Measurements from ENCODE around the gene PSMB7.

PSMB7 gene

DNA sequence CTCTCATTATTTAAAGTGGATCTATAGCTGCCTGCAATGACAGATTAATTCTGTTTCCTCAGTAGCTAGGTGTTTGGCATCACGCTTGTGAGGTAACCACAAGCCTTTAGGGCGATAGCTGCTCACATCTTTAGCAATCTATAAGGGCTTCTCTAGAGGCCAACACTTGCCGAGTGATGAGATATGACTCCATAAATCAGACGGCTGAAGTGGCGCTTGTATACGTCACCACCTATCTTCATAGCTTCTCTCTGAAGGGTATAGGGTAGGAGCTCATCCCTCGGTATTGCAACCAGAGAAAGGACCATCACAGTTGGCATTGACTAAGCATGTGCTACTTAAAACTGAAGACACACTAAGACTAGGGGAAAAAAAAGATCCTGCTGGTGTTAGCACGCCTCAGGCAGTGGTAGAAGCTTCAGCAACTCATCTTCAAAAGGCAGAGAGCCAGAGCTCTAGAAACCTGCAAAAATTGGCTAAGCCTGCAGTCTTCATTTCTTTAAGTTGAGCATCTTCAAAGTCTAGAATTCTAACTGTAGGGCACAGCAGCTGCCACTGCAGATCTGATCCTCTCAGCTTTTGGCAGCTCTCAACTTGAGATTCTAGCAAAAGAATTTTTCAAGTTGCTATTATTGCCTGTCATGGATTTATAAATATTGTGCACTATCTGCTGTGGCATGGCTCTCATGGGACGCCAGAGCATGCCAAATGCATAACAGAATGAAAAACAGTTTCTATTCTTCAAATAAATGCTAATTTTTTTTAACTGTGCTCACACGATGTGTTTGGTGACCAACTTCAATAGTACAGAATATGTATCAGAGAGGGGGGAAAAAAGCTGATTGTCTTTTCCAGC is 37.5 kb downstream of the PSMB7 start:
- no peak for DNase-seq

DNA sequence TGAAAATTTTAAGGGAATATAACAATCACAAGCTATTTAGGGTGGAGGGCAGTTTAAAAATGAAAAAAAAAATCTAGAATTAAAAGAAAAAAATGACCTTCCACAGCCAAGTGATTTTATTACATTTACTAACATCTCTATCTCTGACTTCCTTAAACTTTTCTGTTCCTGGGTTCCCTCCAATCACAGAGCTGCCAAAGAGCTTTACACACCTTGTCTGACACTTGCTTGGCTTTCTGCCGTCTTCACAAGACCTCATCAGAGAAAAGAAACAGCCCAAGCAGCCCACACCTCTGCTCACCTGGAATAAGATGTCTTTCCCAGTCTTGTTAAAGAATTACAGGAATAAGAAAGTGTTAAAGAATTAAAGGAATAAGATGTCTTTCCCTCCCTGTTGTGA is 38.9 kb downstream of the PSMB7 start:
- DNase-seq, result no peak

DNA sequence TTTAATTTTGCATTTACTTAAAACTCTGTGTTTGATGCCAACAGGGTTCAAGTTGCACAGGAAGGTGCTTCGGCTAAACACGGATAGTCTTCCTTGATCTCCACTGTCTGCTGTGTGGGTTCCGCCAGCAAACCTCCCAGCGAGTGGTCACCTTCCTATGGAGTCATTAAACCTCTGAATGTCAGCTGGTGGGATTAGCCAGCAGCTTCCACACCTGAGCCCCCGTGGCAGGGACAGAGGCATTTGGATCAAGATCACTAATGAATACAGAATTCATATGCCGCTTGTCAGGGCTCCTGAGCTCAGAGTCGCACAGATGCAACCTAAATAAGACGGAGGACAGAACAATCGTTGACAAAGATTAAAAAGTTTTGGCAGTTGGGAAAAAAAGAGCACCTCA is 39.5 kb downstream of the PSMB7 start:
- DNase-seq, result no peak

DNA sequence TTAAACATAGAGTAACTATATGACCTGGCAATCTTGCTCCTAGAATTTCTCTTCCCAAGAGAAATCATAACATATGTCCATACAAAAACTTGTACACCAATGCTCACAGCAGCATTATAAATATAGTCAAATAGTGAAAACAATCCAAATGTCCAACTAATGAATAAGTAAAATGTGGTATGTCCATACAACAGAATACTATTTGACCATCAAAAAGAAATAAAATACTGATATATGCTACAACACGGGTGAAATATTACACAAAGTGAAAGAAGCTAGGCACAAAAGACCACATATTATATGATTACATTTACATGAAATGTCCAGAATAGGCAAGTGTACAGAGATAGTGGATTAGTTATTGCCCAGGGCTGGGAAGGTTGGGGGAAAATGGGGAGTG is 41.4 kb downstream of the PSMB7 start:
- DNase-seq, result no peak

DNA sequence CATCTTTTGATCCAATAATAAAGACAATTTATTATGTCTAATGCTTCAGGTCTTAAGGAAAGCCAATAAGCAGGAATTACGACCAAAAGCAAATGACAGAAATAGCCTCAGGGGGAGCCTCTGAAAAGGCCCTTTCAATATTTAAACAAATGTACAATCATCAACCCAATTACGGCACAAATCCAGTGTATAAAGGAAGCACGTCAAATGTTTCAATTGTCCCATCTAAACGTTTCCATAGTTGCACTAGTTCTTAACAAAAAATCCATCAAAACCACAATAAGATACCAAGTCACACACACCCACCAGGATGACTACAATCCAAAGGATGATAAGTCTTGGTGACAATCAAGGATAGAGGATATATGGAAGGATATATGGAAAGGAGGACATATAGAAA is 41.9 kb downstream of the PSMB7 start:
- DNase-seq, result no peak

DNA sequence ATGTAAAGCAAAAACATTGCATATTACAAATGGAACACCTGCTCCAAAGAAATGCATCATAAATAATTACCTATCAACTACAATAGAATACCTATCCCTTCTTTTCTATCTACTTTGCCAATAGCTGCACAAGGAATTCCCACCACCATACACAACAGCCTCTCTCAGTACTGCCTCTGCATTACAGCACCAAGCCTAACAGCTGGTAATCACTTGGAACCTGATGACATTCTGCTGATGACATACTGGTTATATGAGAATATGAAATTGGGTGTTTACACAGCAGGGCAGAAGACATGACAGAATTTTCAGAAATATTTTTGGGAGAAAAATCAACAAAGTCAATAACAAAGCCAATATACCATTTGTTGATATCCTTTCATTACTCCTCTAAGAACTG is 43.2 kb downstream of the PSMB7 start:
- DNase-seq, result no peak

DNA sequence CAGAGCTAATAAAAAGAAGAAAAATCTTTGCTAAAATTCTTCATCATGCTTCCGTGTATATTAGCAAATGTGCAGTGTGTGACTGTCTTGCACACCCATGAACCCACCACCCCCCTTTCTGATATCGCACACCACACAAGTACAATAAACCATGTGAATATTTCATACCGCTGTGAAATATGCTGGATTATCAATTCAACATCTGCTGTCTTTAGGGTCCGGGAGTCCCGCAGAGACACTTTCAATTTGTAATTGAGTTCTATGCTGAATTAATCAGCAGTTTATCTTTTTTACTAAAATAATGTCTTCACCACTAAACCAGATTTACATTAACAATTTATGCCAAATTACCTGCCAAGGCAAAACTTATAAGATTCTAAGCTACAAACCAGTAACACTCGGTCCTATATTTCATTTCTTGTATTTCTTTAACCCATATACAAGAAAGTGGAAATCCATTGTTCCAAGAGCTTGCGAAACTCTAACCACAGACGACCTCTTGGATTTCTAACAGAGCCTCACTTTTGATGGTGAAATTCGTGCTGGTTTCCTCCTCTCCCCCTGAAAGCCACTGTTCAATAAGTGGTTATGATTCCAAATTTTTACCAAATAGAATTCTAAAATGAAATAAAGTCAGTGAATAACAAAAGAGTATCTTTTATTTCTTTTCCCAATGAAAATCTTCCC is 44.2 kb downstream of the PSMB7 start:
- DNase-seq, result no peak

DNA sequence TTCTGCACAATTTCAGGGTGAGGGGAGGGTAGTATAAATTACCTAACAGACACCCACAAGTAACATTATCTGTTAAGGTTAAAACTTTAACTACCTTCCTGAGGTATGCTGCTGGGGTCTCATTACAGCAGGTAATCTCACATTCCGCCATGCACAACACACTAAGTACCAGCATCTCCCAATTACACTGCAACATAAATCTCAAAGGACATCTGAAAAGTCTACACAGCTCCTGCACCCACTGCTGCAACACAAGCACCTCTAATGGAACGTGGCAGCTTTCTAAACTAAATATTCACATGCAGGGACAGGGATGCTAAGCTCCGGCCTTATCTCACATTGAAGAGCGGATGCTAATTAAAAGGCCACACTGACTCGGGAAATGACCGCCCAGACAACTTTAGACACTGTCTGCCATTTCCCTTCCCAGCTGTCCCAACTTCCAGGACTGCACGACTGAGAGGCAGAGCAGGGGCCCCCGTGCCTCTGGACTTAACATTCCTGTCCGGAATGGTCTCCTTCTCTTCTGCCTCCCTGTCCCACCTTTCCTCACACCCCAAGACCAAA is 45.9 kb downstream of the PSMB7 start:
- DNase-seq, result no peak

DNA sequence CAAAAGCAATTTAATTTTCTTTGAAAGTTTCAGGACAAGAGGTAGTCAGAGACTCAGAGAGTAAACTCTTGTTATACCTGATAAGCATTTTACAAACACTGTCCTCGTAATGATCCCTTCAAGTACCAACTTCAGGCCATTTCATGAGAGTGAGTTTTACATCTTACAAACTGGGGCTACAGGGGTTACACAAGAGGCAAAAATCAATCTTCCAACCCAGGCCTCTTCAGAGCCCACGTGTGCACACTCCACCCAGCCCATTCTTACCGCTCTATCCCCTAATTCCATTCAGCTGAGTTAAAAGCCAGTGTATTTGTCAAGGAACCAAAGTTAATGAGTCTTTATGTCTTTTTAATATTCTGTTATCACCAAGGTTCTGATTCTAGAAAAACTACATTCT is 46.5 kb downstream of the PSMB7 start:
- no peak for DNase-seq

DNA sequence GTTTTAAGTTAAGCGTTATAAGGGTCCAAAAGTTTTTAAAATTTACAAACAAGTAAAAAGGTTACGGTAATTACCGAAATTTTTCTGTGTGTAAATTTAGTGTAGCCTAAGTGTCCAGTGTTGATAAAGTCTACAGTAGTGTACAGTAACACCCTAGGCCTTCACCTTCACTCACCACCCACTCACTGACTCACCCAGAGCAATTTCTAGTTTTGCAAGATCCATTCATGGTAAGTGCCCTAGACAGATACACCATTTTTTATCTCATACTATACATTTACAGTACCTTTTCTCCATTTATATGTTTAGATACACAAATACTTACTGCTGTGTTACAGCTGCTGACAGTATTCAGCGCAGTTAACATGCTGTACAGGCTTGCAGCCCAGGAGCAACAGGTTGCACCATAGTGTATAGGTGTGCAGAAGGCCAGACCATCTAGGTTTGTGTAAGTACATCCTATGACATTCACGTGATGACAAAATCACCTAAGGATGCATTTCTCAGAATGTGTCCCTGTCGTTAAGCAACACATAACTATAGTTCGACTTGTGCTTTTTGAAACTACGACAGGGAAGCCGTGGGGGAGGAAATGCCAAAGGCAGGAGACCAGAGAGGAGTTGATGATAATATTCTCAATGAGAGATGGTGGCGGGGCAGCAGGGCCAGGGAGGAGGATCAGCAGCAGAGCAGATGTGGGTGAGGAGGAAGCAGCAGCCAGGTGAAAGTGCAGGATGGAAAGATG is 48.6 kb downstream of the PSMB7 start:
- DNase-seq, result no peak

DNA sequence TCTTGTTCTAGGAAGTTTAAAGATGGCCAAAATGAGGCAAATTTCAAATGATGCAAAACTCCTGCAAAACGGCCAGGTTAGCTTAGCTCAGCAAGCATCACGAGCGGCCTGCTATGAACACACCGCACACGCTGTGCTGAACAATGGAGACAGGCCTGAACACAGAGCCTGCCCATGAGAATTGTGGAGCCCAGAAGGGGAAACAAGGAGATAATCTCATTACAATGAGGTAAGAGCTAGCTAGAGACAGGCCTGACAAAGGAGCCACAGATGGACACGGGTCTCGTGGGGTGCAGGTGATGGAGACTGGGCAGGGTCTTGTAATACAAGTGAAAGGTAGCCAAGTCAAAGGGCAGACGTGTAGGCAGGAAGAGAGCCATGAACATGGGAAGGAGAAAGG is 50.2 kb downstream of the PSMB7 start:
- no peak for DNase-seq

DNA sequence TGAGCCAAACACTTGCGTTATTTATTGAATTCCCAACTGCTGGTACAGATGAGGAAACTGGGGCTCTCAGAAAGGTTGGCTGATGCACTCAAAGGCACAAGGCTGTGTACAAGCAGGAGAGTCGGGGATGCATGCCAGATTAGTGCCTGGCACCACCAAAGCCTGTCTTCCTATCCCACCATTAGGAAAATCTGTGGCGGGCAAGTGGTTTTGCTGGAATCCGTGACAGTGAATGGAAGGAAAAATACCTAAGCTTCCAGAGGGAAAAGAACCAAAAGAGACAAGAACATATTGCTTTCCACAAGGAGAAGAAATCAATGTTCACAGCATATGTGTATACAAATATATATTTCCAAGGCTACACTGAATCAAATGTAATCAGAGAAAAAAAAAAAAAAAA is 51.1 kb downstream of the PSMB7 start:
- DNase-seq, result no peak

DNA sequence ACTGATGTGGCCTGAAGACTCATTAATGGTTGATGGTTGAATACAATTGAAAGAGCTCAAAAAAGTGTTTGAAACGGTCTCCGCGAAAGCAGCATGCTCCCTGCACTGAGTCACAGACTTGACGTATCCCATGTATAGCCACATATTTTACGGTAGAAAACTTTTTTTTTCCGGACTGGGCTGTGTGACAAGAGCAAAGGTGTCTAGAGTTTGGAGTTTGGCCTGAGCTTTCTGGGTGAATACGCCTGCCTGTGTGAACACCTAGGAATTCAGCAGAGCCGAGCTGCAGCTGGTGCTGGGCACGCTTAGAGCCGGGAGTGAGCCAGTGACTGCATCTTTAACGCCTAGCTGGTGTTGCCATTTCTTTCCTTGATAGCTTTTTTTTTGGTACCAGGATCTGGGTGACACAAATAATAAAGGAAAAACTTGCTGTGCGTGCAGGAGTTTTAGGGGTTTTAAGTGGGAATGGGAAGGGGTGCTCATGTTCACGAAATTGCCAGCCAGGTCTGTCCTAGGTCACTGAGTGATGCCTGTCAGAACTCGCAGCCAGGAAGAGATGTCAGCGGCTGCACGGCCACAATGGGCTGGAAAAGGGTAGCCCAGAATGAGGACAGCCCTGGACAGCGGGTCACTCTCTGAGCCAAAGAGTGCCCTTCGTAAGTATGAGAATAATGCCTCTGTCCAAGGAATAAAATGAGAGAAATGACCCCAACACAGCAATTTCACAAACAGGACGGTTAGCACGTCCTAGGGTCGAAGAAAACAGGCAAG is 51.7 kb downstream of the PSMB7 start:
- DNase-seq, result no peak

DNA sequence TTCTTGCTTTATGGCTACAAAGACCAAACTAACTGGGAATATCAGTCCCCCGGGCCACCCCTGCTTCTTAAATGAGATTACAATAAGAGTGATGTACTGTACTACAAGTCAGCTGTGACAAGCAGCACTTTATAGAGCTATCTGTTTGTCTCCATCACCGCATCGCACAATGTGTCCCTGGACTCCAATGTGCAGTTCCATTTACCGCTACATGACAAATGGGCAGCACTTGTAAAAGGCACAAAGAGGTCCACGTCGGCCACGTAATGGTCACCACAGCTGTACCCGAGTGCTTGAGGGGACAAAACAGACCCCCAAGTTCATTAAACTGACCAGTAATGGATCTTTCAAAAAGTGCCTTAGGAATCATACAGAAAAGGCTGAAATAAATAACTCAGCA is 54.1 kb downstream of the PSMB7 start:
- DNase-seq, result no peak

DNA sequence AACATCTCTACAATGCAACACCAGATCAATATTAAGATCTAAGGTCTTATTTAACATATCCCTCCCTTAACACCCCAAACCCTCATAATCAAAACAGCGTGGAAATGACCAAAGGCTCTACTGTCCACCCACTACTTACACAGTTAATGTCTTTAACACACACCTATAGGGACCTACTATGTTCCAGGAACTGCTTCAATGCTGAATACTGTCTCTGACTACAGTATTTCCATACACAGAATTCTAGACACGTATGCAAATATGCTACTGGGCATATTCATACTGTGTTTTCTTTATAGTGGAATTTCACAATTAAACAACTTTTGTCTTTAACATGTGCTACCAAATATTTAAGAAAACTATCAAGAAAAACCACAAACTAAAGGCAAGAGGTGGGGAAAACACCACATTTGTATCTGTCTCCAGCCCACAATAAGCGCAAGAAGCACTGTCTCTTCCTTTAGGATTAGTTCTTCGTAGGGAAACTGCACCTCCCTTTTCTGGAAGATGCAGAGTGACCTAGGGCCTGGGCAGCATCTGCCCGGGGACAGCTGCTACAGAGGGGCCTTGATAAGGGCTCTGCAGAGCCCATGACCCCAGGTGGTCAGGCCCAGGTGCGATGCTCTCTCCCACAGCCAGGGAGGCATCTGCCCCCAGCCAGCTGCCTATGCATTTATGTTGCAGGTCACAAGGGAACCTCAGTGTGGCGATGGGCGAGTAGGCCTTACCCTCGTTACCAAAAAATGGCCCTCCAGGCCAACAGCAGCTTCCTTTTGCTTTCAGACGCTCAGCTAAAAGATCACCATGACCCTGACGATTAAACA is 55.2 kb downstream of the PSMB7 start:
- DNase-seq, result no peak

DNA sequence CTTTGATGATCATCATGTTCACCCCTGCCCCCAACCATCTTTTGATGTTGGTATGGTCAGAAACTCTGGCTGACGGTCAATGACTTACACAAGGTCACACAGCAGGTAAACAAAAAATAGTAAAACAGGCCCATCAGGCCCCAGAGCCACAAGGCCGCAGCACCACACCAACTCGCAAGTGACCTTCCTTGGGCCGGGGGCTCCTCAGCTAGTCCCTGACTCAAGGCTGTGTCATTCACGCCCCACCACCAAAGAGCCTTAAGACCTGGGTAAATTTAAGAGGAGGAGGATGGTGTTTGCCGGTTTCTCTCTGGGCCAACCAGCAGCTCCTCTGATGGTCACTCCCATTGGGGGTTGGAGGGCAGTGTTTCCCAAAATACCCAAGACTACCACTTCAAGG is 55.8 kb downstream of the PSMB7 start:
- DNase-seq, result no peak

DNA sequence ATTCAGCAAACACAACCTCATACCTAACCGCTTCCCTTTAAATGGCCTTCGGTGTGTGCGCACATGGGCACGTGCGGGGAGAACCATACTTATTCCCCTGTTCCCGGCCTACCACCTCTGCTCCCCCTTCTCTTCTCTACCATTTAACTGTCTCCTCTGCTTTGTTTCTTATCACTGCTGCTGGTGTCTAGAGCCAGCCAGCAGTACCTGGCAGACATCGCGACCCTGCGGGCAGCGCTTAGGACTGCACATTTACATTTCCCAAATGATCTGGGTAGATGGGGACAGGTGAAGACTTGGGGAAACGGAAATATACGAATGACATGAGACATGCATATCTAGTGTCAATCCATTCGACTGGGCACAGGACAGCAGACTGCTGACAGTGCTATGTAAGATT is 56.6 kb downstream of the PSMB7 start:
- DNase-seq, result no peak

DNA sequence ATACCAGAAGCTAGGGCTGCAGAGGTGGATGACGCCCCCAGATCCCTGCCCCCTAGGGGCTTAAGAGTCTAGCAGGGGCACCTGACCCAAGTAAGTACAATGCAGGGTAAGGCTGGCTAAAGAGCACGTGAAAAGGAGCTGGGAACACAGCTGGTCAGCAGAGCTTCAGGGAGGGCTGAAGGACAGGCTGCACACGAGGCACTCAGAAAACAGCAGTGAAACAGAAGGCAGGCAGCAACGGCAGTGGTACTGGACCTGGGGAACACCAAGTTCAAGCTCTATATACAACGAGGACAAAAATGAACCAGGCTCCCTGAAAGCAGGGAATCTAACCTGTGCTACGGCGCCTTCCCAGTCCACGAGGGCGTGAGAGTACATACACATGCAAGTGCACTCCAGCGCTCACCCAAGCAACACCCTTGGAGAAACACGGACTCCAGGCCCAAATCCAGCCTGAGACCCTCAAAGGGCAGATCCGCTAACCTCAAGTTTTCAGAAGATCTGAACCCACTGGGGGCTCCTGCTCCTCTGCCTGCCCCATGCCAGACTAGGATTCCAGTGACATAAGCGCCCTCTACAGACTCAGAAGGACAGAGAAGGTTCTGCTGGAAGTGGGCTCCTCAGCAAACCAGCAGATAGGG is 57.4 kb downstream of the PSMB7 start:
- no peak for DNase-seq

DNA sequence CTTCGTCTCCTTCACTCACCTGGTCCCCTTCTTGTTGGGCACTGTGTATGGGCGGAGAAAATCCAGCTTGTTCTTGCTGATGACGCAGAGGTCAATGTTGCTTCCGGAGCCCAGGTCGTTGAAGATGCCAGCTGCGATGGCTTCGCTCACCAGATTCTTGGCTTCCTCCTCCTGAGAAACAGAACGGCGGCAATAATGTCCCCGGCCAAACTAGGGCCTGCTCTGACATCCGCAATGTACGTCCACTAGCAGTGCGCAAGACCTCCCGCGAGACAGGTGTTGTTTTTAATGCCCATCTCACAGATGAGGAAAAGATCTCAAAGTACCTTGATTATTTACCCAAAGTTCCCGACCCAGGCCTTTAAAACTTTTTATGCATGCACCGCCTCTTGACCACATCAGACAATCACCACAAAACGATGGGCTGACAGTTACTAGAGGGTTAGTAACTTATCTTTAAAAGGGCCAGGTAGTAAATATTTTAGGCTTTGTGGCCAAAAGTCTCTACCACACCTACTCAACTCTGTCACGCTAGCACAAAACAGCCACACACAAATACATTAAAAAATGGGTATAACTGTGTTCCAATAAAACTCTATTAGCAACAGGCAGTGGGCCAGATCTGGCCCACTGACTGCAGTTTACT is 58.4 kb downstream of the PSMB7 start:
- DNase-seq, result no peak

DNA sequence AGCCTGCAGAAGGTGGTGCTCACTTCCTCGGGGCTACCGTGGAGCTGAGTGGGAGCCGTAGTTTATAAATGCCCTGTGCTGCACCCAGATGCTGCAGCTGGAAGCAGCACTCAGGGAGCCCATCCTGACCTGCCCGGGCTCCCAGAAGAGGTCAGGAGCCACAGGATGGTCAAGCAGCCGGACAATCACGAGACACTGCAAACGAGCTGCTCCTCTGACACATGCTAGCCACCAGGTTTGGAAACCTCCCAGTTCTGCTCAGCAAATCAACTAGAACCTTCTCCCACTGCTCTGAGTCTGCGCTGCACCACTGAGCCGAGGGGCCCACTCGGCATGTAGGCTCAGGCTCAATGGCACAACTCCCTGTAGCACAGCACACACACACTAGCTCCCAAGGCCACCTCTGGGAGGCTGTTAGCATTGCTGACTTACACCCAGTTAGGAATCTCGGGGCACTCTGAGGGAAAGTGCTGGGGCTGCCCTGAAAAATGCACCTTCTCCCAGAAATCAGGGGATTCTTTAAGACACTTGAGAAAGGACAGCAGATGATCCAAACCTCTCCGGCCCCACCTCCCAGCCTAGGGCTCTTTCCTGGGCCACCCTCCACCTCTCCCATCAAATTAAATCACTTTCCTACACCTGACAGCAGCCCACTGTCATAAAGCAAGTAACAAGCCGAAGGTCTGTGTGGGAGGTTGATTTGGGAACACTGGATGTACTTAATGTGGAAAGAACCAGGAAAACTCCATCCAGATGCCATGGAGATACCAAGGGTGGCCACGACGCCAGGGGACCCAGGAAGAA is 59.1 kb downstream of the PSMB7 start:
- DNase-seq, result no peak

All from NCI-H1048 (cell line).